ENCODE results near the gene TEX36.
"Not testable (repeated sequence)": the region's sequence is repeated elsewhere in the genome, so short reads cannot be mapped to it uniquely, and the experiment has no call there.

TEX36 gene

DNA sequence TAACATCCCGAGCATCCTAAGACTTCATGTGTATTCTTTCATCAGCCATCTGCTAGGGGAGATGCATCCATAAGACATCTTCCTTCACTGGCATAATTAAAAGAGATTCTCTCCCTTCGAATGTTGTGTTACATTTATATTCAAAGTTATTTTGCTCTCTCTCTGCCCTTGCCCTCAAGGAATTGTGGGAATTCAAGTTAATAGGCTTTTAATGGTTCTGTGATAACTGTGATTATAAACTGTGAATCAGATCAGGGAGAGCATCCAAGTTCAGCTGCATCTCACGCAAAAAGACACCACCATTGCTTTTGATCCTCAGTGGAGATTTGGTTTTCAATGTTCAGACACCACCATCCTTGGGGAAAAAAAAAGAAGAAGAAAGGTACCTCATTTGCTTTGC lies 9.2 kb upstream of the TEX36 start:
- no peak for DNase-seq (ENCODE audit: low read depth)

DNA sequence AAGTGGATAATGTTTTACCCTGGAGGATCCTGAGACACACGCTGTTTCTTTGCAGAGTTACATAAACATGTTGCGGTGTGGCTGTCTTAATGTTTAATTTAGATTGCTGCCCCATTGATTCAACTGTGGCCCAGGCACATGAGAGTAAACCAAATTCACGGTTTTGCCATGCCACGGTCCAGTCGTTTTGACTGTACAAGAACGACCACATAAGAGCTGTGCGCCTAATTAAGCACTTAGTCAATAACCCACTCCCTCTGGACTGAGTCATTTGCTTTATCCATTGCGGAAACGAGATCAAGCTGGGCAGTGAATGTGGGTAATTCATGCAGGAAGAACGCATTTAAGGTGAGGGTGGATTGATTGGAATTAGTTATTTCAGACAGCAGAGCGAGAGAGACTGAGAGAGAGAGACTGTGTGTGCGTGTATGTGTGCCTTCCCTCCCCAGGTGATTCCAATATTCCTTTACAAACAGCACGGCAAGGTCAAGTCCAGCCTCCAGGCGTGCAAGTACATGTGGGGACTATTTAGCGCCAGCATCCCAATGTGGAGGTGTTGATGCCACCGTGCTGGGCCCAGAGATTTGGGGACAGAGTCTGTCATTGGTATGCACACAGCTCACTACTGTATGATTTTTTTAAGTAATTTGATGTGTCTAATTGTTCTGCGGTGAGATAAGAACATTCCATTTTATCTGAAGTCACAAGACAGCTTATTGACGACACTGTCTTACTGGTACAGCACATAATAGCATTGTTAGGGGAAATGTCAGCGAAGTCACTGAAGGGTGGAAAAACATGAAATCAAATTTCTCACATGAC lies 8.4 kb upstream of the TEX36 start:
- DNase-seq (ENCODE audit: low read depth): no peak

DNA sequence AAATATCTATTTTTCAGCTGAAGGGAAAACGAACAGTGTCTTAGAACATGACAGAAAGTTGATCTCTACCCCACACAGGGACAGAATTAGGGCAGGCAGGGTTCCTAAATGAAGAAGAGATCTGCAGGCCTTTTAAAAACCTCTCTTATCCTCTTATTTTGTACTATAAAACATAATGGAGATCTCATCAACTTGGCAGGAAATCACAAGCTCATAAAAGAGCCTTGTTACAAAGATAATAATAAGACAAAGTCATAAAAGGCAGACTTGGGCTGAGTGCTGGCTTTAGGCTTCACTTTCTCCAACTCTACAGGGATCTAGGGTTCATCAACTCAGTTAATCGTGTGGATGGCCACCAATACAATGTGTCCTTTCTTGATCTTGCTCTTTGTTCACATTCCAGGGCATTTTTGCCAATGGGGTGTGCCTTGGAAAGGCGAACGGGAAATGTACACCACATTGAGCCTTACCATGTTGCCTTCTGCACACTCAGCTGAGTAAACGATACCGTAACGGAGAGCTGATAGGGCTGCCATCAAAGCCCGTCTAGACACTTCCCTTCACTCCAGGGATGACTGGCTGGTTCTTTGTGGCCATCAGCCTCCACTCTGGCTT lies 7.1 kb upstream of the TEX36 start:
- no peak for DNase-seq (ENCODE audit: low read depth)

DNA sequence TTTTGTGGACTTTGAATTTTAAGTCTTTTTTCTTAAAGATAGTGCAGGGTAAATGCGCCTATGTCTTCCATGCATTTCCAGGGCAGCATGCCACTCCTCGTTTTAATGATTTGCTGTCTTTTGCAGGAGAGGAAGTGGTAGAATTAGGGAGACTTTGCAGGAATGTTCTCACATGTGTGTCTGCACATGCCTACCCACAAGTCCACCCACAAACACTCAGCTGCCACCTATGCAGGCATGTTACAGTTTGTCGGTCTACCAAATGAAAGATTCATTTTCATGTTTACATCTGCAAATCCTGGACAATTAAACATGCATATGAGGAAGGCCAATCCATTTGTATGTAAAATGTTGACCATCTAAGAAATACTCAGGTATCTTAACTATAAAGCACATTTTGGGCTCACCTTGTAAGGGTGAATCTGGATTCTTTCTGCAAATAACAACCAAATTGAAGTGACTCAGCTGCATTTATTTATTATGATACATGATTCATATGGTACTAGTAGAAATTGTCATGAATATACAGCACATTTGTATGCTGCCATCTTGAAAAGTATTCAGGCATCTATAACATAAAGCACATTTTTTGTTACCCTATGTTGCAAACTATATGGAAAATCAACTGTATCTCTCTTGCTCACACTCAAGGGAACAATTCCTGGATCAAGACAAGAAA lies 4.7 kb upstream of the TEX36 start:
- DNase-seq (ENCODE audit: low read depth): no peak

DNA sequence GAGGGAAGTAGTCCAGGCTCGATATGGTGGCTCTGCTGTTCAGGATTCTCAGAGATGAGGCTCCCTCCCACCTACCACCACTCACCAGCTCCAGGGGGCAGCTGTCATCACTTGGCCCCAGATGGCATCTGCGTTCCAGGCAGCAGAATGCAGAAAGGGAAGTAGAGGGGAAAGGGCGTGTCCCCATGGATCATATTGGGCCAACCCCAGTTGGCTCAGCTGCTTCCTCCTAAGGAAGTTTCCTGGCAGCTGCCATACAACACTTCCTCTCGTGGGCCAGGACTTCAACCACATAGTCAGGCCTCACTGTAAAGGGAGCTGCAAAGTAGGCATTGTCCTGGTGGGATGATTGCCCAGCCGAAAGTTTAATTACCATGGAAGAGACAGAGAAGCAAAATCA lies 1.6 kb upstream of the TEX36 start:
- no peak for DNase-seq (ENCODE audit: low read depth)

DNA sequence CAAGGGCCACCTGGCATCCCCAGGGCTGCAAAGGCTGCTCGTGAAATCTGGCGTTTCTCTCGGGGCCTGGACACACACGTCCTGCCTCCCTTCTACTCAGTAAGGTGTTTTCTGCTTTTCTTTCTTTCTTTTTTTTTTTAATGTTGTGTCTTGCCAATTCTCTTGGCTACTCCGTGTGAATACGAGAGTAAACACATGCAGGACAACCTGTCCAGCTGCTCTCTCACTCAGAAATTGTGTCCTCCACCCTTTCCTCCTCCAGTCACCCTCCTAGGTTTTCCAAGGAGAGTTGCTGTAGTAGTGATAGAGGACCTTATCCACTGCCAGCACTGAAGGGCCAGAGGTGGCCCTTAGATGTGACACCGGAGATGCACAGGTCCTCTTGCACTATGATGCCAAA lies 858 bp upstream of the TEX36 start:
- no peak for DNase-seq (ENCODE audit: low read depth)

DNA sequence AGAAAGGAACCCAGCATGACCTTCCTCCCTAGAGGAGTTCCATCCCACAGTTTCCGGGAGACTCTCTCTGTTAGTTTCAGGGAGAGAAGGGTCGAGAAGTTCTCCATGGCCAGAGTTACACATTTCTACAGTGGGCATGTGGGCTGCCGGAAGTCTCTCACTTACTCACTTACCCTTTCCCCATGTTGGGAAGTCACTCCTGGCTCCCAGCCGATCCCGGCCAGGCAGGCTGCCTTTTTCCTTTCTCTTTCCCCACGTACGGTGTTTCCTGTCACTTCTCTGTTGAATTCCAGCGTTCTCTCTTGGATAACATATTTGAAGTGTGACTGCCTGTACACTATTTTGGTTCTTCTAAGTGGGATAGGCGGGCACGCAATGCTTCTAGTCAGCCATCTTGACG lies 3.5 kb downstream of the TEX36 start:
- DNase-seq (ENCODE audit: low read depth): no peak

DNA sequence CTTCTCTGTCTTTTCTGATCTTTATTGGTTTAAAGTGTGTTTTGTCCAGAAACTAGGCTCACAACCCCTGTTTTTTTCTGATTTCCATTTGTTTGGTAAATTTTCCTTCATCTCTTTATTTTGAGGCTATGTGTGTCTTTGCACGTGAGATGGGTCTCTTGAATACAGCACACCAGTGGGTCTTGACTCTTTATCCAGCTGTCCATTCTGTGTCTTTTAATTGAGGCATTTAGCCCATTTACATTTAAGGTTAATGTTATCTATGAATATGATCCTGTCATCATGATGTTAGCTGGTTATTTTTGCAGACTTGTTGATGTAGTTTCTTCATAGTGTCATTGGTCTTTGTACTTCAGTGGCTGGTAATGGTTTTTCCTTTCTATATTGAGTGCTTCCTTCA lies 10.1 kb downstream of the TEX36 start:
- no peak for DNase-seq (ENCODE audit: low read depth)

DNA sequence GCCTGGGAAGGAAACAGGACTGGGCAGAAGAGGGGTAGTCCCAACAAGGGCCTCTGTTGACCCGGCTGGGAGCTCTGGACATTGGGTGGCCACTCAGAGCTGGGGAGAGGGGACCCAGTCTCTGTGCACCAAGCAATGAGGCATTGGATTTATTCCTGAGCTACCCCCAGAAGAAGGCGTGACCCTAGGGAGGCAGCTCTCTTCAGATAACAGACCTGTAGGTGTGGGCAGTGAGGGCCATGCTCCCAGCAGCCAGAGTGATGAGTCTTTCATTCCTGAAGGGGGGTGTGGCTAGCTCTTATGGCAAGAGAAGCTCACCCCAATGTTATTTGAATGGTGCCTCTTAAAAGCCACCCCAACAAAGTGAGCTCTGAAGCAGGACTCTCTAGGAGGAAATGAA lies 20.4 kb downstream of the TEX36 start:
- DNase-seq (ENCODE audit: low read depth): peak; percentile 43

DNA sequence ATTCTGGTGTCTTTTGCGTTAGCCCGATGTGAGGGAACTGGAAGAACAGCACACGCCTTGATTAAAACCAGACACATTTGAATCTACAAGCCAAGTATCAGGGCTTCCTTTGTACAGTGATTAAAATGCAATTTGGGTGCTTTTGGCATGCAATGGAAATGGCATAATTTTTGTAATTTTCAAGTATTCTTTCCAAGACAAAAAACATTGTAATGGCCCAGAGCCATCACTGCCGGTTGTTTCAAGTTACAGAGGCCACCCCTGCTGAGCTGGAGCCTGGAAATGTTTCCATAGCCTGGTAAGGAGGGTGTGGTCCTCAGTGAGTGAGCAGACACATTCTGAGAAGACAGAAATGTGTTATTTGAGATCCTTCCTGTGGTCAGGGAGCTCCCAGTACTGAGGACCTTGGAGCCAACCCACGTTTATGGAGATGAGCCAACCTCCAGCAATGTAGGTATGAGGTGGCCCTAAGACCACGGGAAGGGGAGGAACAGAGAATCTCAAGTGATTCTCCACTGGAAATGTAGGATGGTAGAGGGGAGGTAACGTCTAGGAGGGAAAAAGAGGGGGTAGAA lies 20.9 kb downstream of the TEX36 start:
- DNase-seq (ENCODE audit: low read depth): peak; percentile 75

DNA sequence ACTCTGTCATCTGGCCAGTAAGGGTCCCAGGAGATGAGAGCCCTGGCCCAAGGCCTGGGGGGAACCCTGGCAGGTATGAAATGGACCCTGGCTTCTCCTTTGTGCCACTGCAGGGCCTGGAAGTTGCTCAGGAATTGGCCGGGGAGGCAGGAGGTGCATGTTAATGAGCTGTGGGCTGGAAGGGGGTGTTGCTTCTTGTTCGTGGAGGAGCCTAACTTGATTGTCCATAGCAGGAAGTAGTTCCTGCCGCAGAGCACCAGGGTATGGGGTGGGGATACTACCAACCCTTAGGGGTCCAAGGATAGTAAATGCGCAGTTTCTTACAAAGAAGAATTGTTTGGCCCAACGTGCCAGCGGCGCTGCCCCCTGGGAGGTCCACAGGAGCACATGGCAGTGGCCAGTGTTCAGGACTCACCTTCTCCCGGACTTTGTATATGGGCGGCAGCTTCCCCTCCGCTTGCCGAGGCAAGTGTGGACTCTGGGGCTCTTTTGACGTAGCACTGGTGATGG lies 21.5 kb downstream of the TEX36 start:
- DNase-seq (ENCODE audit: low read depth): no peak

DNA sequence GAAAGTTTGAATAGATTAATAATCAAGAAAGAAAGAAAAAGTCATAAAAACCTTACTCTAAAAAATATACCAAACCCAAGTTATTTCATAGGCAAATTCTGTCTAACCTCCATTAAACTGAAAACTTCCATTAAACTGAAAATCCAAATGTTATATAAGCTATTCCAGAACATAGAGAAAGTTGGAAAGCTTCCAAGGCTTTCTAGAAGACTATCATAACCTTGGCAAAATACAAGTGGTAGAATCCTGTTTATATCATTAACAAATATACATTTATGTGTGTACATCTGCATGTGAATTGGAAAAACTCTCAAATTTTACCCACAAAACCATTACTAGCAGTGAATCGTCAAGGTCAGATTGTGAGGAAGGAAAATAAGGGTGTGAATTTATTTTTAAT lies 23.9 kb downstream of the TEX36 start:
- no peak for DNase-seq (ENCODE audit: low read depth)

DNA sequence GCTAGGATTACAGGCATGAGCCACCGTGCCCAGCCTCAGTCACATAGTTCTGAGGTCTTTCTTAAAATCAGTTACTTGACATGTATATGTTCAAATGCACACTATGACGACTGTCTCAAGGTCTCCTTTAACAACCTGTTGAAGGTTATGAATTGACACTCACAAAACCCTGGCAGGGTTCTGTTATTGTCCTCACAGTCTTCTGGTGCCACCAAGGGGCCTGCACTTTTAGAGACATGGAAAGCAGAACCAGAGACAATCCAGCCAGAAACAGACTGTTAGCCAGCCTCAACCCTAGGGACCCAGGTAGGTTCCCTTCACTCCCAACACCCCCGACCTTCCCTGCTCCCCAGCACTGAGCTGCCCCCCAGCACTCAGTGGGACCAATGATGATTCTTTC lies 26.4 kb downstream of the TEX36 start:
- DNase-seq (ENCODE audit: low read depth): no peak

DNA sequence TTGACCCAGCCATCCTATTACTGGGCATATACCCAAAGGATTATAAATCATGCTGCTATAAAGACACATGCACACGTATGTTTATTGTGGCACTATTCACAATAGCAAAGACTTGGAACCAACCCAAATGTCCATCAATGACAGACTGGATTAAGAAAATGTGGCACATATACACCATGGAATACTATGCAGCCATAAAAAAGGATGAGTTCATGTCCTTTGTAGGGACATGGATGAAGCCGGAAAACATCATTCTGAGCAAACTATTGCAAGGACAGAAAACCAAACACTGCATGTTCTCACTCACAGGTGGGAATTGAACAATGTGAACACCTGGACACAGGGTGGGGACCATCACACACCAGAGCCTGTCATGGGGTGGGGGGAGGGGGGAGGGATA lies 29.9 kb downstream of the TEX36 start:
- not testable (repeated sequence) for DNase-seq (ENCODE audit: low read depth)

DNA sequence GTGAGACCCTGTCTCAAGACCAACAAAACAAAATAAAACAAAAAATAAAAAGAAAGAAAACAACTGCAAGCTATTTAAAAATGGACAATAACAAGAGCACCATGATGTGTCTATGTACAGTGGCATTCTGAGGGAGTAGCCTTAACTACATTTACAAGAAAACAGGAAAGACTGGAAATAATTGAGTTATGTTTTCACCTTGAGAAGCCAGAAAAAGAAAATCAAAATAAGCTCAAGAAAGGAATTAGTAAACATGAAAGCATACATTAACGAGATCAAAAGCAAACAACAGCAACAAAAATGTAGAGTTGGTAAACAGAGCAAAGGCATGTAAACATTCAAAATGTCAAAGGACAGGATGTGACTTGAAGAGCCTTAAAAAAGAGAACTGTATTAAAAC lies 36.7 kb downstream of the TEX36 start:
- no peak for DNase-seq (ENCODE audit: low read depth)

DNA sequence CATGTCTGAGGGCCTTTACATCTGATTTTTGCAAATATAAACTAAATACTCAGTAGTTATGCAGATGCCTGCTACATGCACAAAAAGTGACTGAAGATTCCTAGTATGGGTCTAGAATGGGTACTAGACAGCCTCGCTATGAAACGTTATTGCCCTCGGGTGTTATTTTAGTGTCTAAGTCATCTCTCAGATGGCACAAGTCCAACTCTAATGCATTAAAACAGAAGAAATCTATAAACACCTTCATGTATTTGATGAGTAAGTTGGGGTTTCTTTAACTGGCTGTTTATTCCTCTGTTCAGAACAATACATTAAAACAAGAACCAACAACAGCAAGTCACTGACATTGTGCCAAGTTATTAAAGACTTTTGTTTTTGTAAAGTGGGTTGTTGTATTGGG lies 41.6 kb downstream of the TEX36 start:
- no peak for DNase-seq (ENCODE audit: low read depth)

DNA sequence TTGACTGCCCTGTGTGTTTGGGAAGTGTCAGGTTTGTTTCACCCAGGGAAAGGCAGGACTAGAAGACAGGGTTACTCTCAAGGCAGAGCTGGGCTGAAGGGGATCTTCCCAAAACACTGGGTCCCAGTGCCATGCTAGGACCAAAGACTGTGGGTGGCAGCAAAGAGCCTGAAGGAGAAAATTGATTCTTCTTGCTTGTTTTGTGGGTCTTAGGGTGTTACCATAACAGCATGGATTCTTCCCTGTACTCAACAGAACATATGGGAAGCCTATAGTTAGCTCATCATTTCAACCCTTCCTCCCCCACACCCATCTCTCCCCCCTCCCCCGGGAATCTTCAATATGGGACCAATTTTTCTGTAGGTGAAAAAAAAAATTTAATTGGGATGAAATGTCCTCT lies 42.3 kb downstream of the TEX36 start:
- no peak for DNase-seq (ENCODE audit: low read depth)

DNA sequence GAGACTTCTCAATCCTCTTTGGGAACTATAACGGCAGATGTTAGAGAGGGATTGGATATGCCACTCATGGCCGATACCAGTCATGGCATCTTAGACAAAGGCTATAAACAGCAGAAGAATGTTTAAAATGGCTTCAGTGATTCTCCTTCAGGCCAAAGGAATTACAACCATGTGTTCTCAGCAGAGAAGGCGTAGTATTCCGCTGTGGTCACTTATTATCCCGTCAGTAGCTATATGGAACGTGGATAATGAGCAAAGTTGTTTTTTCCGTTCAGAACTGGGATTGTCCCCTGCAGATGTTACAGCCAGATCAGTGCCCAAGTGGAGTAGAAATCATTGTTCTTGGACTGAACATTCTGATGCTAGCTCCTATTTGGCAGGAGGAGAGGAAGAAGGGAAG lies 43.1 kb downstream of the TEX36 start:
- no peak for DNase-seq (ENCODE audit: low read depth)

DNA sequence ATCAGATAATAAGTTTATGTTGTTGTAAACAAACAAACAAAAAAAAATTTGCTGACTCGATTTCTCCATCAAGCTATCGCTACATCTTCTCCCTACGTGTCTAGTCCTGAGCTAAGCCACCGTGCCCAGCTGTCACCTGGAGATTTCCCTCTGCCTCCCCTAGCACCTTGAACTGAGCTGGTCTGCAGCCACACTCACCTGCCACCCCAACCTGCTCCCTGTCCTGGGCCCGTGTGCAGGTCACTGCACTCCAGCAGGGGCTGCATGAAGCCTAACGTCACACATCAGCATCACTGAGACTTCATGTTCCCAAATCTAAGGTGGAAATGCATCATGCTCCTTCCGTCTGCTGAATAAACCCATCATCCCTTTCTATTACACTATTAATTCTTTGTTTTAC lies 44.4 kb downstream of the TEX36 start:
- no peak for DNase-seq (ENCODE audit: low read depth)

DNA sequence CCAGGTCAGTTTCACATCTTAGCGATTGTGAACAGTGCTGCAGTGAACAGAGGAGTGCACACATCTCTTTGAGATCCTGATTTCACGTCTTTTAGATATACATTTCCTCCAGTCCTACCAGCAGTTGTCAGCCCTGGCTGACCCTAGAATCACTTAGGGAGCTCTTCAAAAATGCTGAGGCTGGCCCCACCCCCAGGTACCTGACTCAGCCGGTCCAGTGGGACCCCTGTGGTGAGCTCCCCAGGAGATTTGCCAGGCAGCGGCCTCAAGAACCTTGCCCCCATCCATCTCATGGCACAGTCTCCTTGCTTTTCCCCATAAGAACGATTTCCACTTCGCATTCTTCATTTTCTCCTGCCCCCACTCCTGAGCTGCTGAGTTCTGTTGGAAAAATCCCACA lies 45.5 kb downstream of the TEX36 start:
- DNase-seq (ENCODE audit: low read depth): no peak

DNA sequence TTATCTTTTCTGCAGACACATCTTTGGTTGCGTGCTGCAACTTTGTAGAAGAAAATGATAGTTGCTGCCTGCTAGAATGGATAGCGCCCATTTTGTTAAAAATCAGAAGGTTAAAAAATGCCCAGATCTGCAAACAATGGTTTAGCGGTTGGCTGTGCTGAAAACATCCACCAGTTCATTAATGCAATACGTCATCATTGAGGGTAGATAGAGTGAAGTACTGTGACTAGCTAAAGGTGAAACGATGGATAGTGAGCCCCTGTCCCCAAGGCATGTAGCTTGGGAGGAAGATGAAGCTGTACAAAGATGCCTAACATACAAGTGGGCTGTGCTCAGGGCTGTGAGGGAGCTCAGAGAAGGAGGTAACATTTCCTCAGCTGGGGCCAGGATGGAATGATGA lies 48.4 kb downstream of the TEX36 start:
- DNase-seq (ENCODE audit: low read depth): no peak

DNA sequence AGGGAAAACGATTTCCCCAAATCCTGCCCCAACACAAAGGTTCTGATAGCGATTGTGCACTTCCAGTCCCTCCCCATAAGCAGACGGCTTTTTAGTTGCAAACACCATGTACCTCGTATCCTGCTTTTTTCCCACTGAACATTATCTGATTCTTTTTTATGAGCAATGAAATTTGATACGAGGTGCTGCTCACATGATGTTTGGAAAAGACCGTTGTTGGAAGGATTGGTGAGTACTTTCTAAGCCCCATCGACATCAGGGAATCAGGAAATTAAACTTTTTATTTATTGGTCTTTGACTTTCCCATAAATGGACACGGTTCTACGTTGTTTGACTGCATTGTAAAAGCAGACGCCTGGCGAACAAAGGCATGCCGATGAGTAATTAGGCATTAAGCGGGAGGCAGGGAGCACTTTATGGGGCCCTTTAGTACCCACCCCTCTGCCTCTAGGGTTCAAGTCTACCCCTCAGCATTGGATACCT lies 49.4 kb downstream of the TEX36 start:
- peak; percentile 40 for DNase-seq (ENCODE audit: low read depth)

DNA sequence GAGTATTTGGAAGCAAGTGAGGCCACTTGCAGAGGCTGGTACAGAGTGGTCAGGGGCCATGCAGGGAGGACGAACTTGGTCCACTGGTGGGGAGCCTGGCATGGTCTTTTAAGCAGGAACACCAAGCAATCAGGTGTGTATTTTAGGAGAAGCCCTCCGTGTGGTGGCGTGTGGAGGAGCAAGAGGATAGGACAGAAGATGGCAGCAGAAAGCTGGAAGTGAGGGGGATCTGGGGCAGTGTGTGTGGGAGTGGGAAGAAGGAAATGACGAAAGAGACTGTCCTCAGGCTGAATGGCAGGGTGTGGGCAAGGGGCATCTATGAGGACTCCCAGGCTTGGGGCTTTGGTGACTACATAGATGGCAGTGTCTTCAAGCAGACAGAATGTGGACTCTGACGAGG lies 51.2 kb downstream of the TEX36 start:
- no peak for DNase-seq (ENCODE audit: low read depth)

All from HS-27A (cell line).